PC-3 (cell line): ENCODE results near the gene TOMM20. TPM values are rescaled to one million over a fixed set of nuclear protein-coding genes. Genes with fewer than 3 reads are reported as not detected.
A peak's percentile ranks its signal among the peaks of the same experiment; 100 is the strongest.

ENCODE experiments used
- ATAC-seq: fragments of 200-7000 bp; cut with Tn5 transposase; 2 replicates; pipeline ENCODE4 v1.9.1; 2020; ENCODE audit warnings: mild to moderate bottlenecking, moderate library complexity
- BruUV-seq: library from RNA; stranded (reverse); fragments of 400-500 nt; replicated peaks from 2 replicates; lab custom pipeline; 2021; lab: Mats Ljungman, UMichigan
- CTCF ChIA-PET: fragments of 300-600 bp; sonication (Branson Sonifier 250); formaldehyde crosslinking; loops from one replicate; lab custom pipeline; 2022; ENCODE audit warnings: antibody characterized with exemption; lab: Charles Lee
- POLR2A ChIA-PET: fragments of 300-600 bp; sonication (Branson Sonifier 250); formaldehyde crosslinking; loops from one replicate; lab custom pipeline; 2022; ENCODE audit warnings: antibody characterized with exemption; ENCODE audit not compliant: unreplicated experiment; lab: Charles Lee
- DNase-seq: peaks from one replicate; pipeline ENCODE4 v3.0.0-alpha.2; 2015
- H2AFZ ChIP-seq: fragments of 300-600 bp; sonication (generic); 2 replicates; pipeline ENCODE4 v1.6.0; 2016; ENCODE audit warnings: antibody characterized with exemption, low read length
- H3F3A ChIP-seq: fragments of 300-600 bp; sonication (generic); one replicate; pipeline ENCODE4 v1.6.0; 2017; ENCODE audit warnings: antibody characterized with exemption, low read length, control low read depth, mild to moderate bottlenecking; ENCODE audit not compliant: unreplicated experiment
- H3K27ac ChIP-seq: fragments of 300-600 bp; sonication (generic); 2 replicates; pipeline ENCODE4 v1.5.1; 2016; ENCODE audit warnings: mild to moderate bottlenecking, low read length
- H3K27me3 ChIP-seq: fragments of 300-600 bp; sonication (generic); 2 replicates; pipeline ENCODE4 v1.6.1; 2016; ENCODE audit warnings: low read length, mixed read lengths
- H3K36me3 ChIP-seq: fragments of 300-600 bp; sonication (generic); 2 replicates; pipeline ENCODE4 v1.6.1; 2016; ENCODE audit warnings: low read depth, mixed run types, low read length, mixed read lengths
- H3K4me1 ChIP-seq: fragments of 300-600 bp; sonication (generic); 2 replicates; pipeline ENCODE4 v1.5.1; 2016; ENCODE audit warnings: low read length; ENCODE audit not compliant: insufficient read depth
- H3K4me2 ChIP-seq: fragments of 300-600 bp; sonication (generic); 2 replicates; pipeline ENCODE4 v1.6.0; 2016; ENCODE audit warnings: low read length
- H3K4me3 ChIP-seq: fragments of 300-600 bp; sonication (generic); 2 replicates; pipeline ENCODE4 v1.5.1; 2016; ENCODE audit warnings: mild to moderate bottlenecking, low read length, mixed read lengths
- H3K79me2 ChIP-seq: fragments of 300-600 bp; sonication (generic); 2 replicates; pipeline ENCODE4 v1.6.1; 2017; ENCODE audit warnings: low read length, mixed read lengths
- H3K9ac ChIP-seq: fragments of 300-600 bp; sonication (generic); 2 replicates; pipeline ENCODE4 v1.6.0; 2016; ENCODE audit warnings: mild to moderate bottlenecking, low read length
- H3K9me2 ChIP-seq: fragments of 300-600 bp; sonication (generic); replicated peaks from 2 replicates; pipeline ENCODE4 v1.6.1; 2016; ENCODE audit warnings: mixed run types, low read length, mixed read lengths
- H3K9me3 ChIP-seq: fragments of 300-600 bp; sonication (generic); 2 replicates; pipeline ENCODE4 v1.6.1; 2016; ENCODE audit warnings: low read length, mixed read lengths
- H4K20me1 ChIP-seq: fragments of 300-600 bp; sonication (generic); 2 replicates; pipeline ENCODE4 v1.6.1; 2016; ENCODE audit warnings: low read length, mixed read lengths
- CTCF ChIP-seq: fragments of 300-600 bp; sonication (generic); conservative IDR thresholded peaks from 2 replicates; pipeline ENCODE4 v1.5.1; 2017; ENCODE audit warnings: antibody characterized with exemption, low read depth, mild to moderate bottlenecking, low read length
- EZH2 ChIP-seq: fragments of 300-600 bp; sonication (generic); IDR thresholded peaks from one replicate; pipeline ENCODE4 v1.6.1; 2017; ENCODE audit warnings: antibody characterized with exemption, mild to moderate bottlenecking, low read length; ENCODE audit not compliant: unreplicated experiment
- EZH2phosphoT487 ChIP-seq: fragments of 300-600 bp; sonication (generic); IDR thresholded peaks from 2 replicates; pipeline ENCODE4 v1.6.1; 2018; ENCODE audit warnings: mild to moderate bottlenecking, antibody characterized with exemption, low read length, borderline replicate concordance
- intact Hi-C: fragments of 100-400 bp; cut with micrococcal nuclease; formaldehyde crosslinking; loops from 2 replicates; pipeline ENCODE4 v1.9.0; 2023
- total RNA-seq: library from RNA; depleted of rRNA; stranded (reverse); fragments of >200 nt; gene quantifications from 2 replicates; pipeline ENCODE4 v1.2.3, GENCODE V29; 2014

The TOMM20 gene
- total RNA-seq, 1 experiment from 2014 or later, result 48.0 TPM

DNA sequence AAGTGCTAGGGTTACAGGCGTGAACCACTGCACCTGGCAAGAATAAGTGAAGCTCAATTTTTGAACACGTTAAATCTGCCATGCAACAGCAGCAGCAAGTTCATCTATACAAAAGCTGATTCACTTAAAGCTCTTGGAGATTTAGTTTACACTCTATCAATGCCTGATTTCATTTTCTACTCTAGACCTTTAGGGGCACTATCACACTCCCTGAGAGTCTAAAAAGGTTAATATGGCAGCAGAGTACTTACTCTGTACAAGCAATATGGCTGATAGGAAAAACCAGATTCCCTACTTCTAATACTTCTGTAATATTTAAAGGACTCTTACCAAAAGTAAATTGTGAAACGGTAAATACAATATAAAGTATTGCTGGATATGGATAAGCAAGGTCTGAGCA lies 27.6 kb upstream of the TOMM20 start:
- H2AFZ ChIP-seq, result no peak overlapping the region
- ChIA-PET CTCF (interaction anchor here (0.6 kb wide), 1 partner anchor 913 kb away, joined by 3 read pairs; no protein-coding TSS in a partner anchor), POLR2A (no interaction called here)
- DNase-seq (no peak), ATAC-seq (no peak)
- intact Hi-C loops, result no loop called here
- TF ChIP-seq EZH2phosphoT487 (no peak), CTCF (peak; percentile 24; the same call in 1 of the 2 replicates), EZH2 (no peak)
- no TSS peak for BruUV-seq
- H4K20me1 ChIP-seq, result no peaks in the 10 kb centered on the region
- H3K4me1 ChIP-seq, result peaks cover 14% of the 10 kb centered on the region; the same call in 1 of the 2 replicates
- no peaks in the 10 kb centered on the region for H3K9me2 ChIP-seq
- H3K9me3 ChIP-seq, result no peaks in the 10 kb centered on the region
- H3K4me2 ChIP-seq, result peak overlapping the region; percentile 13; the same call in 1 of the 2 replicates
- H3F3A ChIP-seq, result no peaks in the 10 kb centered on the region
- no peak overlapping the region for H3K9ac ChIP-seq
- no peak overlapping the region for H3K27ac ChIP-seq
- peaks cover 17% of the 10 kb centered on the region for H3K36me3 ChIP-seq
- peaks cover 29% of the 10 kb centered on the region for H3K79me2 ChIP-seq
- H3K27me3 ChIP-seq, result no peaks in the 10 kb centered on the region
- H3K4me3 ChIP-seq, result no peak overlapping the region

DNA sequence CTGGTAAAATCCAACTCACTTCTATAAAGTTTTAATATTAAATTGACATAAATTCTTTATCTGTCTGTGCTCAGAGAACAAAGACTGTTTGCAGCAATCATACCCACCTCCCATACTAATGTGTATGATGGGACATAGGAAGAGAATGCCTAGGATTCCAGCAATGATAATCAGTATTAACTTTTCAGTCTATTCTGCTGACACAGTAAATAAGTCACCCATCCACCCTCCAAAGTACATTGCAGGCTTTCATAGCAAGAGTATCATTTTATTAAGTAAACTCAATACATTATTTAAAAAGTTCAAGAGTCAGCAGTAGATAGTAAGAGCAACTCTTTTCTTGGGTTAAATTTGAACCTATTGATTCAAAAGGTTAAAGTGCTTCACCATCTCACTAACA lies 23.6 kb upstream of the TOMM20 start:
- ATAC-seq, result no peak
- Histone ChIP-seq H3K27me3 (no peaks in the 10 kb centered on the region), H3F3A (no peaks in the 10 kb centered on the region), H3K9me3 (no peaks in the 10 kb centered on the region), H3K4me3 (no peak overlapping the region), H3K79me2 (0 out of 2 replicates have a peak, but pooled peaks cover under 1% of the 10 kb centered on the region), H3K4me1 (0 out of 2 replicates have a peak, but pooled peaks cover 6% of the 10 kb centered on the region), H4K20me1 (no peaks in the 10 kb centered on the region), H3K9me2 (no peaks in the 10 kb centered on the region), H3K27ac (no peak overlapping the region), H3K4me2 (no peak overlapping the region), H3K36me3 (peaks cover 10% of the 10 kb centered on the region), H2AFZ (no peak overlapping the region), H3K9ac (no peak overlapping the region)
- POLR2A ChIA-PET, result no interaction called here
- TF ChIP-seq EZH2phosphoT487 (no peak), CTCF (no peak), EZH2 (no peak)
- BruUV-seq, result no TSS peak
- DNase-seq, result no peak
- CTCF ChIA-PET, result no interaction called here
- intact Hi-C loops, result no loop called here

- TF ChIP-seq EZH2phosphoT487, result no peak
- no peak for TF ChIP-seq CTCF
- TF ChIP-seq EZH2, result no peak
- no peak for ATAC-seq
- DNase-seq, result no peak
- H3K27me3 ChIP-seq, result no peaks in the 10 kb centered on the region
- intact Hi-C loops, result no loop called here
- no peak overlapping the region for H3K27ac ChIP-seq
- CTCF ChIA-PET, result no interaction called here
- H3K4me2 ChIP-seq, result no peak overlapping the region
- BruUV-seq, result no TSS peak
- H3K79me2 ChIP-seq, result no peaks in the 10 kb centered on the region
- H4K20me1 ChIP-seq, result no peaks in the 10 kb centered on the region
- no peaks in the 10 kb centered on the region for H3K9me3 ChIP-seq
- H3K4me1 ChIP-seq, result no peaks in the 10 kb centered on the region
- no peak overlapping the region for H2AFZ ChIP-seq
- no peak overlapping the region for H3K9ac ChIP-seq
- POLR2A ChIA-PET, result no interaction called here
- H3K36me3 ChIP-seq, result peaks cover 5% of the 10 kb centered on the region; the same call in 1 of the 2 replicates
- H3K9me2 ChIP-seq, result no peaks in the 10 kb centered on the region
- no peaks in the 10 kb centered on the region for H3F3A ChIP-seq
- H3K4me3 ChIP-seq, result no peak overlapping the region
These were observed 22.4 kb upstream of the TOMM20 start for GRCh38 chr1:235151033-235151432.
